Gastroesophageal sphincter (tissue), 4 donors: Measurements from ENCODE around the gene RAC2. TPM values are rescaled to one million over a fixed set of nuclear protein-coding genes. Genes with fewer than 3 reads are reported as not detected.

Experiments
- ATAC-seq: fragments of 150-250 bp; one replicate; pipeline ENCODE4 v1.9.1; 2016; ENCODE audit warnings: mild to moderate bottlenecking, moderate library complexity
- H3K27ac ChIP-seq, 4 donors: fragments of 200-600 bp; sonication (generic) in 3 of 4; 1 replicate in 3 of 4; 2 replicates in 1 of 4; pipeline ENCODE4 v1.5.1; 2016 to 2019
- H3K27me3 ChIP-seq: fragments of 200-600 bp; sonication (generic); one replicate; pipeline ENCODE4 v1.5.1; 2019
- H3K36me3 ChIP-seq, 2 donors: fragments of 200-600 bp; sonication (generic); one replicate each; pipeline ENCODE4 v1.5.1; 2019; ENCODE audit warnings: control low read depth in 1 of 2
- H3K4me1 ChIP-seq, 3 donors: fragments of 200-600 bp; sonication (generic); 1 replicate in 2 of 3; 2 replicates in 1 of 3; pipeline ENCODE4 v1.5.1; 2016 to 2019; ENCODE audit warnings: control low read depth in 2 of 3
- H3K4me3 ChIP-seq, 2 donors: fragments of 200-600 bp; sonication (generic); one replicate each; pipeline ENCODE4 v1.5.1; 2019; ENCODE audit warnings: mild to moderate bottlenecking in 1 of 2, moderate library complexity in 1 of 2
- H3K9me3 ChIP-seq, 3 donors: fragments of 200-600 bp; sonication (generic); one replicate each; pipeline ENCODE4 v1.5.1; 2017 to 2019; ENCODE audit warnings: control low read depth in 2 of 3
- CTCF ChIP-seq, 4 experiments: fragments of 200-600 bp in 2 of 4; fragments of 450-650 bp in 2 of 4; sonication (generic) in 1 of 4; IDR thresholded peaks; one replicate each; pipeline ENCODE4 v1.5.1; 2017 to 2019; ENCODE audit warnings: antibody characterized with exemption in 4 of 4, mild to moderate bottlenecking in 2 of 4, moderate library complexity in 2 of 4
- EP300 ChIP-seq: sonication (generic); formaldehyde crosslinking; IDR thresholded peaks from one replicate; pipeline ENCODE4 v1.6.1; 2017; ENCODE audit warnings: antibody characterized with exemption, mild to moderate bottlenecking
- POLR2A ChIP-seq, 2 donors: fragments of 450-650 bp; IDR thresholded peaks; one replicate each; pipeline ENCODE4 v1.6.1; 2017; ENCODE audit warnings: antibody characterized with exemption in 2 of 2, mild to moderate bottlenecking in 2 of 2, moderate library complexity in 1 of 2
- POLR2AphosphoS5 ChIP-seq: sonication (generic); formaldehyde crosslinking; IDR thresholded peaks from one replicate; pipeline ENCODE4 v1.6.1; 2017; ENCODE audit warnings: antibody characterized with exemption
- WGBS, 2 donors: methylation state at CpG; one replicate each; pipeline ENCODE4 v1.1.5; 2018; ENCODE audit warnings: low coverage in 1 of 2; 5-methylcytosine and 5-hydroxymethylcytosine counted together
- total RNA-seq, 4 donors: library from RNA; depleted of rRNA; stranded (reverse); fragments of >200 nt; gene quantifications; one replicate each; pipeline ENCODE4 v1.1.0, GENCODE V29; 2016

The RAC2 gene
- total RNA-seq, 4 donors from 2014 or later, result 2.0 to 11.3 (median 6.4) TPM

- Histone ChIP-seq H3K36me3 (no peaks in the 10 kb centered on the region), H3K27ac (no peak overlapping the region), H3K9me3 (no peaks in the 10 kb centered on the region), H3K27me3 (peaks cover 100% of the 10 kb centered on the region), H3K4me1 (no peaks in the 10 kb centered on the region), H3K4me3 (no peak overlapping the region)
- ATAC-seq, result no peak
- TF ChIP-seq POLR2AphosphoS5, result no peak
- no peak for TF ChIP-seq CTCF (IDR thresholded peaks at IDR 0.05)
- no peak for TF ChIP-seq POLR2A (IDR thresholded peaks at IDR 0.05)
- no peak for TF ChIP-seq EP300
- WGBS, 2 donors, result 71 to 100% methylated on average over 1 to 4 of the region's 10 CpGs
Measured at GRCh38 chr22:37239336-37240239, 4.5 kb downstream of the RAC2 start.

GRCh38 chr22:37237371-37238268, 6.4 kb downstream of the RAC2 start:
- no peak for ATAC-seq
- TF ChIP-seq EP300, result no peak
- TF ChIP-seq POLR2AphosphoS5, result no peak
- no peak for TF ChIP-seq POLR2A (IDR thresholded peaks at IDR 0.05)
- no peak for TF ChIP-seq CTCF (IDR thresholded peaks at IDR 0.05)
- H3K9me3 ChIP-seq, result no peaks in the 10 kb centered on the region
- WGBS, 2 donors, result 60 to 88% methylated on average over 6 to 14 of the region's 20 CpGs
- no peak overlapping the region for H3K4me3 ChIP-seq
- H3K27ac ChIP-seq, result no peak overlapping the region
- H3K27me3 ChIP-seq, result peaks cover 98% of the 10 kb centered on the region
- H3K36me3 ChIP-seq, result no peaks in the 10 kb centered on the region
- no peaks in the 10 kb centered on the region for H3K4me1 ChIP-seq

GRCh38 chr22:37235897-37236607, 8.0 kb downstream of the RAC2 start:
- Histone ChIP-seq H3K9me3 (no peaks in the 10 kb centered on the region), H3K4me3 (no peak overlapping the region), H3K27me3 (peaks cover 98% of the 10 kb centered on the region), H3K4me1 (no peaks in the 10 kb centered on the region), H3K36me3 (no peaks in the 10 kb centered on the region), H3K27ac (no peak overlapping the region)
- 100% methylated on average over 1 to 2 of the region's 3 CpGs for WGBS, 2 donors
- no peak for TF ChIP-seq CTCF (IDR thresholded peaks at IDR 0.05)
- no peak for TF ChIP-seq POLR2A (IDR thresholded peaks at IDR 0.05)
- no peak for TF ChIP-seq POLR2AphosphoS5
- no peak for TF ChIP-seq EP300
- no peak for ATAC-seq

- no peak for TF ChIP-seq POLR2A (IDR thresholded peaks at IDR 0.05)
- TF ChIP-seq CTCF (IDR thresholded peaks at IDR 0.05), result no peak
- no peak for TF ChIP-seq EP300
- TF ChIP-seq POLR2AphosphoS5, result no peak
- peaks cover 0 to under 1% (median 0%) of the 10 kb centered on the region in 3 donors for H3K4me1 ChIP-seq
- H3K27me3 ChIP-seq, result peaks cover 98% of the 10 kb centered on the region
- no peak for ATAC-seq
- H3K36me3 ChIP-seq, result no peaks in the 10 kb centered on the region
- H3K4me3 ChIP-seq, result no peak overlapping the region
- H3K27ac ChIP-seq, result no peak overlapping the region
- H3K9me3 ChIP-seq, result no peaks in the 10 kb centered on the region
- 74 to 86% methylated on average over 5 to 11 of the region's 16 CpGs for WGBS, 2 donors
Measured at GRCh38 chr22:37234736-37235711, 9.0 kb downstream of the RAC2 start.
